Measurements from ENCODE around the gene KL. TPM values are rescaled to one million over a fixed set of nuclear protein-coding genes. Genes with fewer than 3 reads are reported as not detected.

The KL gene
- polyA plus RNA-seq, 1 of the 3 experiments (the other 2 are of a cell fraction): 0.02 TPM

DNA sequence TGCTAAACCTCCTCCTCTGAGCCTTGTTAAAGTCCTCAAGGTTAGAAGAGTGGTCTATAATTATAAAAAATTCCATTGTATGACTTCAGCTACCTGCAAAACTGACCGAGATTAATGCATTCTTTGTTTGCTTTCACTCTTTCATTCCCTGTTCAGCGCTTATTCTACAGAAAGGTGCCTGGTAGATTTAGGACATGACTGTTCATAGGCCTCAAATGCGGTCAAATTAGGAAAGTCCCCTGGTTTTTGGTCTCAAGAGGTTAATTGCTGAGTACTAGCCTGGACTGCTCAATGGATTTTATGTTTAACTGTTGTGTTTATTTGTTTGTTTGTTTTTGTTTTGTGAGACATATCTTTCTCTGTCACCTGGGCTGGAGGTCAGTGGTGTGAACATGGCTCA, 35.4 kb downstream of the KL start (continued):
- TF ChIP-seq FOSL2 (IDR thresholded peaks at IDR 0.05; ENCODE audit: borderline replicate concordance, low read depth): no peak

DNA sequence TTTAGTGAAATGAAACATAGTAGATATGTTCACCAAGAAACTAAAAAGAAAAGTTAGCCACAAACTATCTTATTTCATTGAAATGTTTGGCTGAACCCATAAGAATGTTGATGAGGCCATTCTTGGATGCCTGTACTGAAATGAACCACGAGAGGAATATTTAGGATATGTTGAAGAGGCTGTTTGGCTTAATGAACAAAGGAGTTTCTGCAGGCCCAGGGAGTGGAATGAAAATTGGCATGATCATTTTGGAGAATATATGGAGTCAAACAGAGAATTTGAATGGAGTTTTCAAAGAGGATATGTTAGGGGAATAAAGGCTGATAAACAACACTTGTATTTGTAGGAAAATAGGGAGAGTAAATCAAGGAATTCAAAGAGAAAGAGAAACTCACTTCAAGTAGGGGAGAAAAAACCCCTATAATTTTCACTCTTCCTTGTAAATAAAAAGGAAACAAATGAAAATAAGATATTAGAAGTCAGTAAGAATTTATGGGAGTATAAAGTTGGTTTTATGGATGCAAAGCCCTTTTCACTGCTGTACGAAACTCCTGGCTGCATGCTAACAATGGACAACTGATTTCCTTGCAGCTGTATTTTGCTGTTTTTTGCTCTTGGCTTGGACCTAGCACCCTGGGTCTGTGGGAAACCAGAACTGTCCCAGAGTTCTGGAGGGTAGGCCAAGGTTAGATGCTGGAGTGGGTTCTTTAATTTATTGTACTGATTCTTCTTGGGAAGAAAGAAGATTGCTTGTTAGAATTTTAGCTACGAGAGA, 36.5 kb downstream of the KL start:
- no peak overlapping the region for H3K27ac ChIP-seq (ENCODE audit: low read depth in 2 of 2, low read length in 1 of 2)
- no peak overlapping the region for H3K9ac ChIP-seq
- H3K4me3 ChIP-seq (ENCODE audit: low read depth in 2 of 2, low read length in 1 of 2): no peak overlapping the region
- WGBS (ENCODE audit: low lambda C conversion rate): 83% methylated on average over 3 of the region's 3 CpGs
- ChIA-PET POLR2A (no interaction called here), CTCF (no interaction called here)
- H3F3A ChIP-seq (replicated peaks; ENCODE audit: insufficient read depth): no peaks in the 10 kb centered on the region
- TF ChIP-seq RFX5 (IDR thresholded peaks at IDR 0.05; ENCODE audit: low read length) (no peak), MXI1 (IDR thresholded peaks at IDR 0.05; ENCODE audit: low read depth, low read length) (no peak), YY1 (IDR thresholded peaks at IDR 0.05; ENCODE audit: low read depth) (no peak), TAF1 (IDR thresholded peaks at IDR 0.05; ENCODE audit: borderline replicate concordance, low read depth, low read length) (no peak), GABPA (IDR thresholded peaks at IDR 0.05; ENCODE audit: low read depth) (no peak)
- TF ChIP-seq, protein P1, sequence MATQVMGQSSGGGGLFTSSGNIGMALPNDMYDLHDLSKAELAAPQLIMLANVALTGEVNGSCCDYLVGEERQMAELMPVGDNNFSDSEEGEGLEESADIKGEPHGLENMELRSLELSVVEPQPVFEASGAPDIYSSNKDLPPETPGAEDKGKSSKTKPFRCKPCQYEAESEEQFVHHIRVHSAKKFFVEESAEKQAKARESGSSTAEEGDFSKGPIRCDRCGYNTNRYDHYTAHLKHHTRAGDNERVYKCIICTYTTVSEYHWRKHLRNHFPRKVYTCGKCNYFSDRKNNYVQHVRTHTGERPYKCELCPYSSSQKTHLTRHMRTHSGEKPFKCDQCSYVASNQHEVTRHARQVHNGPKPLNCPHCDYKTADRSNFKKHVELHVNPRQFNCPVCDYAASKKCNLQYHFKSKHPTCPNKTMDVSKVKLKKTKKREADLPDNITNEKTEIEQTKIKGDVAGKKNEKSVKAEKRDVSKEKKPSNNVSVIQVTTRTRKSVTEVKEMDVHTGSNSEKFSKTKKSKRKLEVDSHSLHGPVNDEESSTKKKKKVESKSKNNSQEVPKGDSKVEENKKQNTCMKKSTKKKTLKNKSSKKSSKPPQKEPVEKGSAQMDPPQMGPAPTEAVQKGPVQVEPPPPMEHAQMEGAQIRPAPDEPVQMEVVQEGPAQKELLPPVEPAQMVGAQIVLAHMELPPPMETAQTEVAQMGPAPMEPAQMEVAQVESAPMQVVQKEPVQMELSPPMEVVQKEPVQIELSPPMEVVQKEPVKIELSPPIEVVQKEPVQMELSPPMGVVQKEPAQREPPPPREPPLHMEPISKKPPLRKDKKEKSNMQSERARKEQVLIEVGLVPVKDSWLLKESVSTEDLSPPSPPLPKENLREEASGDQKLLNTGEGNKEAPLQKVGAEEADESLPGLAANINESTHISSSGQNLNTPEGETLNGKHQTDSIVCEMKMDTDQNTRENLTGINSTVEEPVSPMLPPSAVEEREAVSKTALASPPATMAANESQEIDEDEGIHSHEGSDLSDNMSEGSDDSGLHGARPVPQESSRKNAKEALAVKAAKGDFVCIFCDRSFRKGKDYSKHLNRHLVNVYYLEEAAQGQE (IDR thresholded peaks at IDR 0.05; ENCODE audit: low read depth, low read length): no peak
- no peaks in the 10 kb centered on the region for H3K36me3 ChIP-seq (replicated peaks in 1 of 2; ENCODE audit: control insufficient read depth in 1 of 2, insufficient read depth in 2 of 2, low read length in 1 of 2)
- H3K4me2 ChIP-seq: no peak overlapping the region
- no peaks in the 10 kb centered on the region for H3K9me2 ChIP-seq
- H3K27me3 ChIP-seq (ENCODE audit: insufficient read depth): no peaks in the 10 kb centered on the region
- no peaks in the 10 kb centered on the region for H3K9me3 ChIP-seq
- no peaks in the 10 kb centered on the region; a peak in 1 of 4 replicates for H3K4me1 ChIP-seq (ENCODE audit: control insufficient read depth in 1 of 2, insufficient read depth in 2 of 2, low read depth in 1 of 2, low read length in 1 of 2)
- DNase-seq: no peak
- H3K79me2 ChIP-seq (ENCODE audit: insufficient read depth): no peaks in the 10 kb centered on the region
- H4K20me1 ChIP-seq (ENCODE audit: insufficient read depth): no peaks in the 10 kb centered on the region
- H2AFZ ChIP-seq (ENCODE audit: low read depth): no peak overlapping the region

DNA sequence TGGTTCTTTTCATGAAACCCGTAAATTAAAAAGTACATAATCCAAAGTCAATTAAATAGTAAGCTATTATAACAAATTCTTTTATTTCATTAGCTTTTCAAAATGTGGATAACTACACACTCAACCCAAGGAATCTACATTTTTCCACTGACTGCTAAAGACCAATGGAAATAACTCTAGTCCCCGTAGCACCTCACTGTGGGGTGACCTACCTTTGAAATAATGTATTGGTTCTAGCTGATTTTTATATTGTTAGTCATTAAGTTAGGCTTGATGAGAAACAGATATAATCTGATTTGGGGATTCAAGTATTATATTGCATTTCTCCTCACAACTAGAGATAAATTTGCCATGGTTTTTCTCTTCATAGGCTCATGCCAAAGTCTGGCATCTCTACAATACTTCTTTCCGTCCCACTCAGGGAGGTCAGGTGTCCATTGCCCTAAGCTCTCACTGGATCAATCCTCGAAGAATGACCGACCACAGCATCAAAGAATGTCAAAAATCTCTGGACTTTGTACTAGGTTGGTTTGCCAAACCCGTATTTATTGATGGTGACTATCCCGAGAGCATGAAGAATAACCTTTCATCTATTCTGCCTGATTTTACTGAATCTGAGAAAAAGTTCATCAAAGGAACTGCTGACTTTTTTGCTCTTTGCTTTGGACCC, 37.3 kb downstream of the KL start:
- no peak overlapping the region for H3K4me3 ChIP-seq (ENCODE audit: low read depth in 2 of 2, low read length in 1 of 2)
- whole genome bisulfite sequencing (ENCODE audit: low lambda C conversion rate): 74% methylated on average over 7 of the region's 7 CpGs

More for the DNA sequence above, 37.3 kb downstream of the KL start:
- CTCF ChIA-PET: no interaction called here
- Histone ChIP-seq H3K4me1 (ENCODE audit: control insufficient read depth in 1 of 2, insufficient read depth in 2 of 2, low read depth in 1 of 2, low read length in 1 of 2) (peaks cover 0 to 3% of the 10 kb centered on the region in 2 experiments; a peak in 1 of 4 replicates), H3K9me3 (no peaks in the 10 kb centered on the region), H3K4me2 (no peak overlapping the region), H3K79me2 (ENCODE audit: insufficient read depth) (no peaks in the 10 kb centered on the region), H3K27ac (ENCODE audit: low read depth in 2 of 2, low read length in 1 of 2) (no peak overlapping the region), H3K9me2 (no peaks in the 10 kb centered on the region), H3K27me3 (ENCODE audit: insufficient read depth) (no peaks in the 10 kb centered on the region), H3F3A (replicated peaks; ENCODE audit: insufficient read depth) (no peaks in the 10 kb centered on the region), H2AFZ (ENCODE audit: low read depth) (no peak overlapping the region), H3K9ac (no peak overlapping the region), H3K36me3 (replicated peaks in 1 of 2; ENCODE audit: control insufficient read depth in 1 of 2, insufficient read depth in 2 of 2, low read length in 1 of 2) (no peaks in the 10 kb centered on the region), H4K20me1 (ENCODE audit: insufficient read depth) (no peaks in the 10 kb centered on the region)
- POLR2A ChIA-PET: no interaction called here
- TF ChIP-seq EP300 (IDR thresholded peaks at IDR 0.05; ENCODE audit: borderline replicate concordance in 1 of 2, low read depth in 1 of 2, low read length in 1 of 2) (no peak), RCOR1 (IDR thresholded peaks at IDR 0.05; ENCODE audit: low read length) (no peak), RXRA (IDR thresholded peaks at IDR 0.05; ENCODE audit: borderline replicate concordance, low read depth) (no peak), TCF12 (IDR thresholded peaks at IDR 0.05) (peak; percentile 20; the same call in 1 of the 2 replicates), RAD21 (IDR thresholded peaks at IDR 0.05; ENCODE audit: low read length) (no peak)
- DNase-seq: no peak

Data from SK-N-SH (cell line).